ENCODE data around the gene ZBP1. TPM values are rescaled to one million over a fixed set of nuclear protein-coding genes. Genes with fewer than 3 reads are reported as not detected.

The ZBP1 gene
- polyA plus RNA-seq, 1 donor = 0.33 TPM

DNA sequence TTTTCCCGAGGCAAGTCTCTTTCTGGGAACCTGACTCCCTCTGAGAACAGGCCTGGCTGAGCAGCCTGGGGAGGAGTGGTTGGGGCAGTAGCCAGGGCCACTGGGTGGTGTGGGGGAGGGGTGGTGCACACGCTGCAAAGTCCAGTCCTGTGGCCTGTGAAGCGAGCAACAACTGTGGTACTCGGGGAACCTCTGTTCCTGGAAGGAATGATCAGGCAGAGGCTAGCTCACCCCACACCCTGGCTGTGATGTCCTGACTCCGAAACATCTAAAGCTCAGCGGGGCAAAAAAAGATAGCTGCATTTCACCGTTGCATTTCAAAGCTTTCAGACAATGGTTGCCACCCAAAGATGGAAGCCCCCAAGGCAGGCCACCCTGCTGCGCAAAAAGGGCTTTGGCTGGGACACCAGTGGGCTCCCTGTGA is 33.8 kb downstream of the ZBP1 start:
- no peak for DNase-seq (ENCODE audit: low read depth)

DNA sequence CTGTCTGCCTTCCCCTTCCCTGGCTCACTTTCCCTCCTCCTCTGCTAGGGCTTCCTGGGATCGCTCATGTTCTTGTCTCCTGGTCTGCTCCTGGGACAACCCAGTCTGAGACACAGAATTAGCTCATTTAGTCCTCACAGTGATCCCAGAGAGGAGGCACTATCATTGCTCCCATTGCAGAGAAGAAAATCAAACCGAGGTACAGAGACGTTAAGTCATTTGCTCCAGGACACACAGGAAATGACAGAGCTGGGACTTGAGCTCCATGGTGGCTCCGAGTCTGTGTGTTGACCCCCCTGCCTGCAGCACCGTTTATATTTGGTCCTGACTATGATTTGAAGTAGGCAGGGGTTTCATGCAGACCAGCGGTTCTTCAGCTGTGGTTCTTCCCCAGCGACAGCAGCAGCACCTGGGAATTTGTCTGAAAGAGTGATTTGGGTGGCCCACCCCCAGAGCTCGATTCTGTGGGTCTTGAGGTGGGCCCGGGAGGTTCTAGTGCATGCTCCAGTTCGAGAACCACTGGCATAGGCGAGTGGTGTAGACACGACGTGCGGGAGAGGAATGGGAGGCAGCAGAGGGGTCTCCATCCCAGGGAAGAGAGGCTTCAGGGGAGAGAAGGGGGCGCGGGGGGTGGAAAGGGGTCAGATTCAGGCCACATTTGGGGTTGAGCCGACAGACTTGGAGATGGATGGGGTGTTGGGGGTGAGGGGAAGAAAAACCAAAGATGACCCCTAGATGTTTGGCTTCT is 34.6 kb downstream of the ZBP1 start:
- no peak for DNase-seq (ENCODE audit: low read depth)

DNA sequence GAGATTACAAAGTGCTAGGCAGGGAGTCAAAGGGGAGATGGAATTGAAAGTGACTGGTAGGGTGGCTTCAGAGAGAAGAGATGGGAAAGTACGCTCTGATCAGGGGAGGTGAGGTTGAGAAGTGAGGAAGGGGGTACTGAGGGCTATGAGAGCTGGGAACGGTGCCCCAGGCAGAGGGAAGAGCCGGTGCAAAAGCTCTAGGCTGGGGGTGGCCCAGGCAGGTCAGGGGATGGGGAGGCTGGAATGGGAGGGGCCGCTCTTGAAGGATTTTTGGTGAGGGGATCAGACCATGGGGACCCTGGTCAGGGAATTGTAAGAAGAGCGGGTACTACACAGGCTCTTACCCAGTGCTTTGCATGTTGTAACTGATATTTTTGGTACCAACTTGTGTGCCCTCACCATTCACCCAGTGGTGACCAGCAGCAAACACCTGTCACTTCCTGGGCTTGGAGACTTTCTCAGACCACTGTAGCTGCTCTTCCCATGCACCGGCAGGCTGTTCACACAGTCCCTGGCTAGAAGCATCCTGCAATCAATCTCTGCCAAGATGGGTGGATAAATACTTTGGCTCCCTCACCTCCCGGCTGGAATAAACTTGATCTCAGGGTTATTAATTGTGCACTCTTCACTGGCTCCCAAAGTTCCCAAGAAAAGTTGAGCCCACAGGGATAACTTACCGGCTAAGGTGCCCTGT is 35.3 kb downstream of the ZBP1 start:
- DNase-seq (ENCODE audit: low read depth) = no peak

DNA sequence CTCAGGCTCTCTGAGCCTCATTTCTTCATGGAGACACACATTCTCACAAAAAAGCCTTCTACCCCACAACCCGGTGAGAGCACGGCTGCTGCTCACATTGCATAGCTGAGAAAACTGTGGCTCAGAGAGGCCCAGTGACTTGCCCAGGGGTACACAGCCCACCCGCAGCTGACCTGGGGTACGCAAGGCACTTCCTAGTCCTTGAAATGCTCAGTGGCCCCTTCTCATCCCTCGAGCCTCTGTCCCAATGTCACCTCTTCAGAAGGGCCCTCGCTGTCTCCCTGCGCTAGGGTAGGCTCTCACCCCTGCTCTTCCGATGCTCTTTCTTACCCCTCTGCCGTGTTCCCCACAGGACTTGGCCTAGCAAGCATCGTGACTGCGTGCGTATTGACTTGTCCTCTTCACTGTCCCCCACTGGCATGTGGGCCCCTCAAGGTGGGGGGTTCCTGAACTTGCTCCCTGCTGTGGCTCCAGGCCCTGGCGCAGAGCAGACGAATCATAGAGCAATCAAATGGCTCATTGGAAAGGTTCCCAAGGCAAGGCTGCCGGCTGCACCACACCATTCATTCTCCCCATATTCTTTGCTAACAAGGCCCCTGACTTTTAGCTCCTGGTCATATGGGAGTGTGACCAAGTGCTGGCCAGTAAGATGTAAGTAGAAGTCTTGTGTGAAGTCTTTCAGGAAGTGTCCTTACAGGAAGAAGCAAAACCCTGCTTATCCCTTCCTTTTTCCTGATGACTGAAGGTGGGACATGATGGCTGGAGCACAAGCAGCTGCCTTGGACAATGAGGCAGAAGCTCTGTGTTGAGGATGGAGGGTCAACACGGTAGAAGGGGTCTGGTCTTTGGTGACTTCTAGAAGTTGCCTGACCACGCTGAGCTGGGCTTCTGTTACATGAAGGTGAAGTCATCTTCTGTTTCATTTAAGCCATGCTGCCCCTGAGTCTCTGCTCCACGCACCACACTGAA is 36.7 kb downstream of the ZBP1 start:
- DNase-seq (ENCODE audit: low read depth) = no peak

DNA sequence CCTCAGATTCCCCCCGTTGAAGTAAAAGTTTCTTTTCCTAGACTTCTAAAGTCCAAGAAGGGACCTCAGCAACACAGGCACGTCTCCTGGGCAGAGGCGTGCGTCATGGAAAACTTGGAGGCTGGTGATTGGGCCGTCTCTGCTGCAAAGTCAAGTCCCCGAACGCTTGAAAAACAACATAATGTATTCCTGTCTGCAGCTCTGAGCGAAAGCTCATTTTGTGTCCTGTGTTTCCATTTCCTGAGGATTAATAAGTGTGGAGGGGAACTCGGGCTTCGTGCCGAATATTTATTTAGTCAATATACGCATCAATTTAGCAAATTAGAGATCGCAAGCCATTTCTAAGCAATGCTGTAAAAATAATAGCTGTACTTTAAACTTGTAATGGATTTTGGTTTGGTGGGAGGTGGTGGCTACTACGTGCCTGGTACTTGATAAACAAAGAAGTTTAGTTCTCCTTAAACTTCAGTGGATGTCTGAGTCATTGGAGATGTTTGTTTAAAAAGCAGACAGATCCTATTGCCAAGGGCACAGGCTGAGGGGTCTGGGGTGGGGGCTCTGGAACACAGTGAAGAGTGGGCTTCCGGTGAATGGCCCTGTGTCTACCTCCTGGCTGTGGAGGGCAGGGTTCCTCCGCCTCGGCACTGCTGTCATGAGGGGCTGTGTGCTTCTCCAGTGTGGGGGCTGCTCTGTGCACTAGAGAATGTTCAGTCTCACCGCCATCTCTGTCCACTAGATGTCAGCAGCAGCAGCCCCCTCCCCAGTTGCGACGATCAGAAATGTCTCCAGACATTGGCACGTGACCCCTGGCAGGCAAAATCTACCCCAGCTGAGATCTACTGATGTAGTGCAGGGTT is 37.6 kb downstream of the ZBP1 start:
- peak; percentile 63 for DNase-seq (ENCODE audit: low read depth)

DNA sequence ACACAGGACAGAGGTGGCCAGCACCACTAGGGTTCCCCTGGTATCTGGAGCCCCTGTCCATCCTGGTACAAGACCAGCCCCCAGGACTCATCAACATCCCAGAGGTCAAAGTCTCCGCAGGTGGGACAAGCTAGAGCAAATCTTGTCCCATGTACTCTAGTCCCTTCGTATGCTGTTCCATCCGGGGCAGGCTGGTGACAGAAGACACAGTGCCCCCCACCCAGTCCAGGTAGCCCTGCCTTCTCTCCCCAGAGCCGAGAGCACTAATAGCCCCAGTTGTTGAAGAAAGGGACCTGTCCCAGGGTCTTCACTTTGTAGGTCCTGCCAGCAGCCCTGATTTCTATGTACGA is 38.2 kb downstream of the ZBP1 start:
- no peak for DNase-seq (ENCODE audit: low read depth)

DNA sequence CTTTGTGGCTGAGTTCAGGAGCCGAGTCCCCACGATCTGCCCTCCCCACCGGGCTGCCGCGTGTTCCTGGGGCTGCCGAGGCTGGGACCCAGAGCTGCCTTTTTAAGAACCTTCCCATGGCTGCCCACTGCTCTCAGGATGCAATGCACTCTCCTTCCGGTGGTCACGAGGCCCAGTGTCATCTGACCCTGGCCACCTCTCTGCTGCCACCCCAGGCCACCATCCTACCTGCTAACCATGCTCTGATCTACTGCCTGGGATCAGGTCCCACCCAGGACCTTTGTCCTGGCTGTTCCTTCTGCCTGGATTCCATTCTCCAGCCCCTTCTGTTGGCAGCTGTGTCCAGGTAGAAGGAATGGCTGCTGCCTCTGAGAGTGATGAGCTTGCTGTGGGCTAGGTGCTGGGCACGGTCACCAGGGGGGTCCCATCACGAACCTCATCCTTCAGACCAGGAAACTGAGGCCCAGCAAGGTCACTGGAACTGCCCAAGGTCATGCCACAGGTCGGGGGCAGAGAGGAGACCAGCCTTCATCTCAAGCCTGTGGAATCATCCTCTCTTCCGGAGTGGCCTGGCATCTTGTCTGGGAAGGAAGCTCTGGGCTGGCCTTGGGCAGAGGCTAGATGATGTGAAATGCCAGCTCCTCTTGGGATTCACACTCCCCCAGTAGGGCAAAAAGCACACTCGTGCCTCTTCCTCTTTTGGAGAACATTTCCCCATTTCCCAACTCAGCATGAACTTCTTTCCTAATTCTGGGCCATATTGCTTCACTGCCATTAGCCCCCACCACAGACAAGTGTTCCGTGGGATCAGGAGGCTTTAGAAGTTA is 38.8 kb downstream of the ZBP1 start:
- DNase-seq (ENCODE audit: low read depth) = no peak

DNA sequence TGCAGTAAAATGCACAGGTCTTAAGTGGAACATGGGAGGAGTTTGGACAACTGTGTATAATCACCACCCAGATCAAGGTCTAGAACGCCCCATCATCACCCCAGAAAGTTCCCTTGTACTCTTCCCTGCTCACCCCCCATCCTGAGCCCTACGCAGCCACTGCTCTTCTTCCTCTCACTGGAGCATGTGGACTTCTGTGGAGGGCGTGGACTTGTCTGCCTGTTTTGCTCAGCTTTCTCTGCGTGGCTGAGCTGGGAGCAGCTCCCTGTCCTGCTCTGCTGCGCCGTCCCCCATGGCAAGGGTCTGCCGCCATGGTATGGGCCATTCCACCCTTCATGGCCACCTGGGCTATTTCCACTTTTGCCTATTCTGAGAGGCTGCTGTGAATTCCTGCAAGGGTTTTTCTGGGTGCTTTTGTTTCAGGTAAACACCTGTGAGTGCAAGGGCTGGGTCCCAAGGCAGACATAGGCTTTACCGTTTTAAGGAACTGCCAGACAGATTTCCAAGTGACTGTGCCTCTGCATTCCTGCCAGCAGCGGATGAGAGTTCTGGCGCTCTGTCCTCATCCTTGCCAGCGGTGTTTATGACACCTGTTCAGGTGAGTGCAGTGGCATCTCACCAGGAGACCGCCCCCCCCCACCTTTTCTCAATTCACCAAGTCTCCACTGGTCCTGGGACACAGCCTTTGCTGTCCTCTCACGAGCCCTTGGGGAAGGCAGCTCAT is 39.6 kb downstream of the ZBP1 start:
- DNase-seq (ENCODE audit: low read depth) = no peak

DNA sequence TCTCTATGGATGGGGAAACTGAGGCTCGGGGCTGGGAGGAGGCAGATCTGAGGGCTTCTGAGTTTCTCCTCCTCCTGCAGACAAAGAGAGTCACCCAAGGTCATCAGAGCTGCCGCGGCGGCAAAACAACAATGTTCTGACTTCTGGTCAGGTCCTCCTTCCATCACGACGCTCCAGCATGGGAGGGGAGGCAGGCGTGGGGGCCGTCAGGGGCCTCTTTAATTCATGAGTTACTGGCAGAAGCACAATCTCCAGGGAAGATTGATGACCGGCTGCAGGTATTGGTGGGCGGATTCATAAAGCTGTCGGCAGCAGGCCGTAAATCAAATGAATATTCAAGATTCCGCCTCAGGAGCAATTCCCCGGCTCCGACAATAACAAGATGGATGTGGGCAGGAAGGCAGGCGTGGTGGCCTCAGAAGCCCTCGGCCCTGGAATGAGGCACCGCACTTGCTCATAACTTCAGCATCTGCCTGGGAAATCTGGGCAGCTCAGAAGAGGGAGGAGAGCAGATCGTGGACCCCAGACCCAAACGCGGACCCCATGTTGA is 40.3 kb downstream of the ZBP1 start:
- DNase-seq (ENCODE audit: low read depth) = no peak

DNA sequence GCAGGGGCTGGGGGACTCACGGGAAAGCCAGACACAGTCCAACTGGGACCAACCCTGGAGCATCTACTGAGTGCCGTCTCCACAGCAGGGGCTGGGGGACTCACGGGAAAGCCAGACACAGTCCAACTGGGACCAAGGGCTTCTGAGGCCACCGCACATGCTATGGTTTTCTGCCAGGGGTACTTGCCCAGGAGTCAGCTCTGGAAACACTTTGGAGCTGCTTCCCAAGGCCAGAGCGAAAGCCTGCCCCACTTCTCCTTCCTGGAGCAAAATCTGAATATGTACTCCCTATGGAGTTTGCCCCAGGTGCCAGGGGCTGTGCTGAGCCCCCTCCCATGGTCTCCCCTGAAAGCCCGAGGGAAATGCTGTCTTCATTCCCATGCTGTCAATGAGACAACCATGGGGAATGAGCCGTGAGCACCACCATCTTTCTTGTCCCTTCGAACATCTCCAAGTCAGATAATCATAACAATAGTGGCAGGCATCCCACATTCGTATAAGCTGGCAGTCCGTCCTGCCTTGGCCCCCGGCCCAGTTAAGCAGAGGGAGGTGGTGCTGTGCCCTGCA is 40.8 kb downstream of the ZBP1 start:
- DNase-seq (ENCODE audit: low read depth) = no peak

DNA sequence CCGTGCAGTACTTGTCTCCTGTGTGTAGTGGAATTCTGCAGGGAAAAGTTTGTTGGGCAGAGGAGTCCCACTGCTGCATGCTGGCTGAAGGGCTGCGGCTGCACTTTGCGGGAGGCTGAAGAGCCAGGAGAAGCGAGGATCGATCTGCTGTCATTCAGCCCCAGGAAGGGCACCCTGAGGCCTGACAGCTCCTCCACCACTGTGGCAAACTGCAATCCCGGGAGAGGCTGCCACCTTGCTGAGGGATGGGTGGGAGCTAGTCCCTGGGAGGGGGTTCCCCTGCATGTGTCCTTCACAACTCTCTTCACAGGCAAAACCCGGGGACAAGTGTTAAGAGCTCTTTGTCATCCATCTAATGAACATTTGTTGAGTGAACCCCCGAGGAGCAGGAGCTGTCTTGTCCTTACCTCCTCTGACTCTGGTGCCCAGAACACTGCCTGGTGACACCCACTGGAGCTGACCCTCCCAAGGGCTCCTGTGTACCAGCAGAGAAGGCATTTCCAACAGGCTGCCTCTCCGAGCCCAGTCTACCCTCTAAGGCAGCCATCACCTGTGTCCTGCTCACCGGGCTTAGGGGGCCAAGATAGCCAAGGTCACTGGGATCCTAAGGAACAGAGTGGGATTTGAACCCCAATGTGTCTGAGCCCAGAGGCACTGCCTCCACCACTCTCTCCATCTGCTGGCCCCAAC is 41.6 kb downstream of the ZBP1 start:
- DNase-seq (ENCODE audit: low read depth) = no peak

DNA sequence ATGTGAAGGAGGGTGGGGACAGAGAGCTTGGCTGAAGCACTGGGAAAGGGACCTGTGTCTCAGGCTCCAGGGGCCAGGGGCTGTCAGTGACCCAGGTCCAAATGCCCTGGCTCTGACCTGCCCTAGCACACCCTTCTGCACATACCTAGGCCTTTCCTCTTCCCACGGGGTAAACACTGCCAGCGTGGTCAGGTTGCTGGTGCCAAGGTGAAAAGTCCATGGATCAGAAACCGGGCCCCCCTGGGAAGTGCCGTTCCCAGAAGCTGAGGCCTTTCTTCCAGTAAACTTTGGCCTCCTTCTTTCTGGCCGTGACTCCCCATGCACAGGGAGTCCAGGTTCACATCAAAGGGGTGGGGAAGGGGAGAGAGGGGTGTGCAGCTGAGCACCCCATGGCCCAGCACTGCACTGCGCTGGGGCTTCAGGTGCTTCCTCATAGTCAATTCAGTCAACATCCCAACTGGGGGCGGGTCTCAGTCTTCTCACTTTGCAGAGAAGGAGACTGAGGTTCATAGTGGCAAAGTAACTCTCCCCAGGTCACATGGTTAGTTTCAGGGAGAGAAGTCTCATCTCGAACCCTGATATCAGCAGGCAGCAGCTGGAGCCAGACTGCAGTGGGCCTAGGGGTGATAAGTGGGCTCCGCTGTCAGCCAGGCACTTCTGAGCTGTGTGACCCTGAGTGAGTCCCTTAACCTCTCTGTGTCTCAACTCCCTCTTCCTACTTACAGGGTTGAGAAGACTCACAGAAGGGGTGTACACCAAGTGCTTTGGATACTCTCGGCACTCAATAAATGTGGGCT is 42.3 kb downstream of the ZBP1 start:
- no peak for DNase-seq (ENCODE audit: low read depth)

DNA sequence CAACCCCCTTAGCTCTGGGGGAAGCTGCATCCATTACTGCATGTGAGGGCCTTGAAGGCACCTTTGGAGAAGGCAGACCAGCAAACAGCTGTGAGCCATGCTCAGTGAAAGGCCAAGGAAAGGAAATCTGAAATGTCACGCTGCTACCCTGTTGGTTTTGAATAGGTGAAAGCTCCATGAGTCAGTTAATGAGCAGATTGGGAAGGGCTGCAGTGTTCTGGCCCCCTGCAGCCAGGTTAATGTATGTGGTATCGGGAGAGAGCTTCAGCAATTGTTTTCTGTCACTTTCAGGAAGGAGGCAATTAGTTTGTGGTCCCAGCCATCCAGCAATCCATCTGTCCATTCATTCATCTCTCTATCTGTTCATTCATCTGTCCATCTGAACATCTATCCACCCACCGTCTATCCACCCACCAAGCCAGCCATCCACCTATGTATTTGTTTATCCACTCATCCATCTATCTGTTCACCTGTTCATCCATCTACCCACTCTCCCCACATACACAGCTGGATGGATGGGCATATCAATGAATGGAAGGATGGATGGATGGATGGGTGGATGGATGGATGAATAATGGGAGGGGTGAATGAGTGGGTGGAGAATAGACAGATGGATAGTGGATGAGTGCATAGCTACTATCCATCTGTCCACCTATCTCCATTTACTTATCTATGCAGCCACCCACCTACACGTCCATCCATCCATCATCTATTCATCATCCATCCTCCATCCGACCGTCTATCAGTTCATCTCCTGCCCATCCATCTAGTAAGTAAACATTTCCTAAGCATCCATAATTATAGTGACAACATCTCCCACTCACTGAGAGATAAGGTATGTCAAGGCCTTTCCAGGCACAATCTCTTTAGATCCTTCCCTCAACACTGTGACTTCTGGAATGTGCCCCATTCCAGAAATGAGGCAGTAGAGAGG is 43.3 kb downstream of the ZBP1 start:
- DNase-seq (ENCODE audit: low read depth) = no peak

DNA sequence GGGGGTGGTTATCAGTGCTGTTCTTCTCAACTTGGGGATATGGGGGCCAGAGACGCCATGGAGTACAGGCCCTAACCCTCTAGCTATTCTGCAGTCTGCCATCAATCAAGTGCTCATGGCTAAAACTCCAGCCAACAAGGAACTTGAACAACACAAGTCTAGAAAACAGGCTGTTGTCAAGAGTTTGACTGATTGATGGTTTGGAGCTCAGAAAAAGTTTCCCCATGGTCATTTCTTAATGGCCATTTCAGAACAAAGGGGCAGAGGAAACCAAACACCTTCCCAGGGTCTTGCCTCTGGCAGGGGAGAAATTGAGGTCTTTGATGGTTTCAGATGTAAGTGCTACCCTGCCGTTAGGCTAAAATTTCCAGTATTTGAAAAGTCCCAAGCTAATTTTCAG is 44.2 kb downstream of the ZBP1 start:
- no peak for DNase-seq (ENCODE audit: low read depth)

DNA sequence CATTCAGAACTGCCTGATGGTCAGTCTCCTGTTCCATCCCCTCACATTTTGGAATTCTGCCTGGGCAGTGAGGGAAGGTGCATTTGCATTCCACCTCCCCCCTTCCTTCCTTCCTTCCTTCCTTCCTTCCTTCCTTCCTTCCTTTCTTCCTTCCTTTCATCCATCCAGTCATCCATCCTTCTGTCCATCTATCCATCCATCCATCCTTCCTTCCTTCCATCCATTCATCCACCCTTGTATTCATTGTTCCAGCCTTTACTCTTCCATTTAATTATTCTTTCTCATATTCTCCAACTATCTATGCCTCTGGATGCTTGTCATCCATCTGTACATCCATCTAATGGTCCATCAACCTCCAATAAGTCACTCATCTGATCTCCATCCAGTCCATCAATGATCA is 45.3 kb downstream of the ZBP1 start:
- no peak for DNase-seq (ENCODE audit: low read depth)

DNA sequence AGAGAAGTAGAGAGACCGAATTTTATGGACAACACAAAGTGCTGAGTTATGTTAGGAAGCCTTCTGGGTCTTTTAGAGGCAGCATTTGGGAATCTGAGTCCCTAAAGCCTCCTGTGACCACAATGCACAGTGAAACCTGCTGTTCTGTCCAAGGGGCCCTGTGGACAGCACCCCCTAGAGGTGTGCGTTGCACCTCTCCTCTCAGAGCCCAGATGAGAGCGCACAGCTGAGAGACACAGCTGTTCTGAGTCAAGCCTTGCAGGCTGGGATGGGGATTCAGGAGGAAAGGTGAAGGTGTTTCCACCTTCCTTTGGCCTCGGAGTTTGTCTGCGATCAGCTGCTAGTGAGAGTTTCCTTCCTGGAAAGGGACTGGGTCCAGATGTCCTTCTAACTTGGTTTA is 46.3 kb downstream of the ZBP1 start:
- no peak for DNase-seq (ENCODE audit: low read depth)

DNA sequence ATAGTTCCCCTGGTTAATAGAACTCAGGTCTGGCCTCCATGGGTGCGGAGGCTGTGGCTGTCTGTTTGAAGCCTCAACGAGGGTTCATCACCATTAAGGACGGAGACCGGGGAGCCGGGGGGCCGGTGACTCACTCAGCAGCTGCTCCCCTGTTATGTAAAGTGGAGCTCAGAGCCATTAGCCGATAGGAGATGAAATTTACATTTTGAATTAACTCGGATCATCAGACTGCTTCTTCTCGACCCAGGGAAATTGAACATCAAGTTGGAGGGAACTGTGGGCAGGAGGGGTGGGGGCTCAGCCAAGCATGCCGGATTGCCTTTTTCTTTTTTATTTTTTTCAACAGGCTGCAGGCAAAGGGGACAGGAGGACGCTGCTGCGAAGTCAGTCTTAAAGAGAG is 47.0 kb downstream of the ZBP1 start:
- DNase-seq (ENCODE audit: low read depth) = no peak

Measured in forelimb muscle (tissue), 1 donor.